ENCODE measurements around the gene TNS3.

GRCh38 chr7:47259682-47260081 lies 322.2 kb downstream of the TNS3 start:
- TF ChIP-seq EZH2 (optimal IDR thresholded peaks at IDR 0.05; ENCODE audit: low read depth, low read length) (no peak), CTCF (IDR thresholded peaks at IDR 0.05; ENCODE audit: low read length) (no peak), EZH2phosphoT487 (IDR thresholded peaks at IDR 0.05; ENCODE audit: low read length) (no peak)
